ENCODE data around the gene XAB2. TPM values are rescaled to one million over a fixed set of nuclear protein-coding genes. Genes with fewer than 3 reads are reported as not detected.

The XAB2 gene
- total and polyA plus RNA-seq, 2 donors (not counting 1 experiment from before 2014, with no cell fraction given), result 62.7 to 93.8 TPM

DNA sequence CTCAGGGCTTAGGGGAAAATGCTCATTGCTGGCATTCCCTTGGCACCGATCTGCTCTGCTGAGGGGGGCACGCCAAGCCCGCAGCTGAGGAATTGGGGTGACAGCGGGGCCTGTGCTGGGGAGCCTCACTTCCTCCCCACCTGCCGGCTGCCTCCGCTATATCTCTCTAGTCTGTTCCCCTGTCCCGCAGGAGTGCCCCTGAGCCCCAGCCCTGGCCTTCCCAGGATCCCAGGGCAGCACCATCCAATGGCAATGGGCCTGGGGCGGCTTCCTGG is 17.0 kb upstream of the XAB2 start:
- Histone ChIP-seq H3K9ac (ENCODE audit: low read length) (no peak overlapping the region), H4K20me1 (ENCODE audit: control insufficient read depth, insufficient read depth, low read length, poor library complexity, severe bottlenecking) (peaks cover 29% of the 10 kb centered on the region), H3K4me2 (replicated peaks; ENCODE audit: low read depth, low read length, poor library complexity, severe bottlenecking) (no peak overlapping the region), H3K36me3 (replicated peaks in 1 of 2; ENCODE audit: control extremely low read depth in 1 of 2, control insufficient read depth in 1 of 2, extremely low read depth in 1 of 2, insufficient read depth in 2 of 2, low read length in 1 of 2) (peaks cover 0 to 35% of the 10 kb centered on the region in 2 experiments), H3K4me3 (ENCODE audit: control extremely low read depth in 1 of 5, extremely low read depth in 1 of 5, insufficient read depth in 1 of 5, low read depth in 2 of 5, low read length in 4 of 5) (no peak overlapping the region), H2AFZ (ENCODE audit: insufficient read depth, low read depth, low read length, poor library complexity, severe bottlenecking) (no peak overlapping the region), H3K27me3 (replicated peaks in 1 of 4; ENCODE audit: control extremely low read depth in 1 of 4, control insufficient read depth in 3 of 4, insufficient read depth in 4 of 4, low read length in 3 of 4) (no peaks in the 10 kb centered on the region), H3K27ac (ENCODE audit: low read length in 2 of 2) (no peak overlapping the region), H3K4me1 (ENCODE audit: control insufficient read depth in 2 of 2, insufficient read depth in 2 of 2, low read length in 2 of 2) (no peaks in the 10 kb centered on the region), H3K9me3 (ENCODE audit: control extremely low read depth in 1 of 3, control insufficient read depth in 2 of 3, insufficient read depth in 1 of 3, low read length in 2 of 3) (peaks cover 0 to 7% (median 0%) of the 10 kb centered on the region in 3 donors), H3K79me2 (ENCODE audit: control insufficient read depth, insufficient read depth, low read length) (no peaks in the 10 kb centered on the region)
- Mint-ChIP-seq H3K9me3 (ENCODE audit: insufficient read depth) (no peaks in the 10 kb centered on the region), H3K27me3 (no peaks in the 10 kb centered on the region), H3K4me3 (no peak overlapping the region), H3K4me1 (no peaks in the 10 kb centered on the region), H3K27ac (no peak overlapping the region)
- ChIA-PET POLR2A (no interaction called here), CTCF (no interaction called here)
- no peak for ATAC-seq (ENCODE audit: low read depth)
- no peak for TF ChIP-seq CTCF (IDR thresholded peaks at IDR 0.05)
- TF ChIP-seq EZH2 (IDR thresholded peaks at IDR 0.05; ENCODE audit: borderline replicate concordance, insufficient read depth, low read depth, low read length, poor library complexity, severe bottlenecking), result no peak
- WGBS (ENCODE audit: insufficient coverage), result 99% methylated on average over 8 of the region's 8 CpGs
- intact Hi-C loops (cut with micrococcal nuclease), result no loop called here
- no peak for DNase-seq

DNA sequence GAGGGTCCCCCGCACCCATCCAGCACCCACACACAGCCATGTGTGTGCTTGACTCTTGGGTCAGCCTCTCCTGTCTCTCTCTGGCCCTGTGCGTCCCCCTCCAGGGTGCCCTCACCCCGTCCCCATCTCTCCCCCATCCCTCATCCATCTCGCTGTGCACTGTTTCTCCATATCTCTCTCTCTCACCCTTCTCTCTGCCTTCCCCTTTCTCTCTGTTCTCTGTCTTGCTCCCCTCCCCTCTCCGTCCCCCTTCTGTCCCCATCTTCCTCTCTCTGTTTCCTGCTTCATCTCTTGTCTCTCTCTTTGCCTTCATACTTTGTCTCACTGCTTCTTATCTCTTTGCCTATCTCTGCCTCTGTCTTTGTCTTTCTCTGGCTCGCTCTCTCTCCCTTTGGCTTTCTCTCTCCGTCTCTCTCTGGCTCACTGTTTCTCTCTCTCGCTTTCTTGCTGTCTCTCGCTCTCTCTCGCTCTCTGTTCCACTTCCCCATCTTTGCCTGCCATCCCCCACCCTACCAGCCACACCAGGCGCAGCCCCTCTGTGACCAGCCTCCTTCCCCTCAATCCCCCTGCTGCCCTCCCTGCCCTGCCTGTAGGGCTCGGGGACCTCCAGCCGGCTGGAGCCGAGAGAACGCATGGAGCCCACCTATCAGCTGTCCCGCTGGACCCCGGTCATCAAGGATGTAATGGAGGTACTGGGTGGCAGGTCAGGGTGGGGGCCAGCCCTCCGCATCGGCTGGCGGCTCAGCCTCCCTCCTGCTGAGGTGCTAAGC is 16.5 kb upstream of the XAB2 start:
- H3K4me3 ChIP-seq (ENCODE audit: control extremely low read depth in 1 of 5, extremely low read depth in 1 of 5, insufficient read depth in 1 of 5, low read depth in 2 of 5, low read length in 4 of 5), result no peak overlapping the region
- no peaks in the 10 kb centered on the region for H3K27me3 Mint-ChIP-seq
- H2AFZ ChIP-seq (ENCODE audit: insufficient read depth, low read depth, low read length, poor library complexity, severe bottlenecking), result no peak overlapping the region
- peaks cover 33% of the 10 kb centered on the region for H4K20me1 ChIP-seq (ENCODE audit: control insufficient read depth, insufficient read depth, low read length, poor library complexity, severe bottlenecking)
- H3K27me3 ChIP-seq (replicated peaks in 1 of 4; ENCODE audit: control extremely low read depth in 1 of 4, control insufficient read depth in 3 of 4, insufficient read depth in 4 of 4, low read length in 3 of 4), result no peaks in the 10 kb centered on the region
- 90% methylated on average over 15 of the region's 20 CpGs for WGBS (ENCODE audit: insufficient coverage)
- no peak overlapping the region for H3K4me3 Mint-ChIP-seq
- H3K4me1 Mint-ChIP-seq, result no peaks in the 10 kb centered on the region
- H3K9me3 Mint-ChIP-seq (ENCODE audit: insufficient read depth), result no peaks in the 10 kb centered on the region
- intact Hi-C loops (cut with micrococcal nuclease), result no loop called here
- H3K9me3 ChIP-seq (ENCODE audit: control extremely low read depth in 1 of 3, control insufficient read depth in 2 of 3, insufficient read depth in 1 of 3, low read length in 2 of 3), result peaks cover 0 to 7% (median 0%) of the 10 kb centered on the region in 3 donors
- no peak overlapping the region for H3K4me2 ChIP-seq (replicated peaks; ENCODE audit: low read depth, low read length, poor library complexity, severe bottlenecking)
- no peak for TF ChIP-seq CTCF (IDR thresholded peaks at IDR 0.05)
- no peak for TF ChIP-seq EZH2 (IDR thresholded peaks at IDR 0.05; ENCODE audit: borderline replicate concordance, insufficient read depth, low read depth, low read length, poor library complexity, severe bottlenecking)
- H3K36me3 ChIP-seq (replicated peaks in 1 of 2; ENCODE audit: control extremely low read depth in 1 of 2, control insufficient read depth in 1 of 2, extremely low read depth in 1 of 2, insufficient read depth in 2 of 2, low read length in 1 of 2), result peaks cover 0 to 41% of the 10 kb centered on the region in 2 experiments
- ChIA-PET CTCF (no interaction called here), POLR2A (no interaction called here)
- H3K9ac ChIP-seq (ENCODE audit: low read length), result no peak overlapping the region
- H3K4me1 ChIP-seq (ENCODE audit: control insufficient read depth in 2 of 2, insufficient read depth in 2 of 2, low read length in 2 of 2), result no peaks in the 10 kb centered on the region
- no peak overlapping the region for H3K27ac ChIP-seq (ENCODE audit: low read length in 2 of 2)
- H3K27ac Mint-ChIP-seq, result no peak overlapping the region
- no peaks in the 10 kb centered on the region for H3K79me2 ChIP-seq (ENCODE audit: control insufficient read depth, insufficient read depth, low read length)
- ATAC-seq (ENCODE audit: low read depth), result no peak
- no peak for DNase-seq

All from B cell (primary cell).